RPMI7951 (cell line): ENCODE measurements around the gene SLIT3. TPM values are rescaled to one million over a fixed set of nuclear protein-coding genes. Genes with fewer than 3 reads are reported as not detected.

Source experiments
- DNase-seq: peaks from one replicate; pipeline ENCODE4 v3.0.0-alpha.2; 2012; ENCODE audit warnings: low read depth
- total RNA-seq: library from RNA; depleted of rRNA; stranded (reverse); fragments of >200 nt; shearing (Covaris generic); gene quantifications from 2 replicates; pipeline ENCODE4 v1.2.3, GENCODE V29; 2014

Gene SLIT3
- total RNA-seq, 1 experiment from 2014 or later, result 0.72 TPM

- peak; percentile 31 for DNase-seq
These were observed 35.1 kb downstream of the SLIT3 start for GRCh38 chr5:169265888-169266287.

GRCh38 chr5:169263591-169263990, 37.3 kb downstream of the SLIT3 start:
- no peak for DNase-seq

GRCh38 chr5:169260896-169261569, 39.9 kb downstream of the SLIT3 start:
- DNase-seq, result no peak

GRCh38 chr5:169258372-169259000, 42.5 kb downstream of the SLIT3 start:
- DNase-seq, result peak; percentile 87

GRCh38 chr5:169256191-169256590, 44.7 kb downstream of the SLIT3 start:
- no peak for DNase-seq

GRCh38 chr5:169253071-169253470, 47.9 kb downstream of the SLIT3 start:
- DNase-seq, result no peak

- peak; percentile 88 for DNase-seq
These were observed 49.4 kb downstream of the SLIT3 start for GRCh38 chr5:169251333-169252084.

- DNase-seq, result no peak
These were observed 50.1 kb downstream of the SLIT3 start for GRCh38 chr5:169250887-169251286.

GRCh38 chr5:169248996-169249395, 51.9 kb downstream of the SLIT3 start:
- no peak for DNase-seq

GRCh38 chr5:169248550-169248949, 52.4 kb downstream of the SLIT3 start:
- no peak for DNase-seq

- DNase-seq, result no peak
These were observed 56.1 kb downstream of the SLIT3 start for GRCh38 chr5:169244812-169245211.

- DNase-seq, result no peak
These were observed 57.1 kb downstream of the SLIT3 start for GRCh38 chr5:169243651-169244422.

- DNase-seq, result no peak
These were observed 58.1 kb downstream of the SLIT3 start for GRCh38 chr5:169242849-169243186.

- no peak for DNase-seq
These were observed 58.6 kb downstream of the SLIT3 start for GRCh38 chr5:169242175-169242848.

GRCh38 chr5:169229342-169229892, 71.5 kb downstream of the SLIT3 start:
- no peak for DNase-seq

- DNase-seq, result no peak
These were observed 74.0 kb downstream of the SLIT3 start for GRCh38 chr5:169226895-169227294.

GRCh38 chr5:169225830-169226356, 75.0 kb downstream of the SLIT3 start:
- no peak for DNase-seq

GRCh38 chr5:169223595-169223953, 77.4 kb downstream of the SLIT3 start:
- DNase-seq, result peak; percentile 51

GRCh38 chr5:169222934-169223594, 77.9 kb downstream of the SLIT3 start:
- DNase-seq, result peak; percentile 54

- no peak for DNase-seq
These were observed 79.4 kb downstream of the SLIT3 start for GRCh38 chr5:169221519-169221918.

- DNase-seq, result no peak
These were observed 81.0 kb downstream of the SLIT3 start for GRCh38 chr5:169219961-169220360.
